Spleen (tissue), 11 donors: ENCODE measurements around the gene MYO9A. TPM values are rescaled to one million over a fixed set of nuclear protein-coding genes. Genes with fewer than 3 reads are reported as not detected.

ENCODE experiments used
- DNase-seq: peaks from one replicate; pipeline ENCODE4 v3.0.0-alpha.2; 2020
- H3K27ac ChIP-seq, 8 donors: fragments of 200-600 bp; sonication (generic) in 7 of 8; 1 replicate in 4 of 8; 2 replicates in 4 of 8; pipeline versions ENCODE4 v1.5.0 to v1.8.0; 2016 to 2021; ENCODE audit warnings: inconsistent platforms in 4 of 8, mild to moderate bottlenecking in 4 of 8, moderate library complexity in 1 of 8
- H3K27me3 ChIP-seq, 7 donors: fragments of 200-600 bp; sonication (generic) in 6 of 7; replicated peaks in 1 of 7; 1 replicate in 4 of 7; 2 replicates in 3 of 7; pipeline versions ENCODE4 v1.5.0 to v1.8.0; 2016 to 2021; ENCODE audit warnings: inconsistent platforms in 3 of 7, mild to moderate bottlenecking in 1 of 7
- H3K36me3 ChIP-seq, 6 donors: fragments of 200-600 bp; sonication (generic) in 5 of 6; 1 replicate in 4 of 6; 2 replicates in 2 of 6; pipeline versions ENCODE4 v1.5.0 to v1.8.0; 2016 to 2021; ENCODE audit warnings: inconsistent platforms in 2 of 6
- H3K4me1 ChIP-seq, 6 donors: fragments of 200-600 bp; sonication (generic) in 5 of 6; 1 replicate in 3 of 6; 2 replicates in 3 of 6; pipeline versions ENCODE4 v1.5.0 to v1.8.0; 2016 to 2021; ENCODE audit warnings: inconsistent platforms in 3 of 6
- H3K4me3 ChIP-seq, 8 donors: fragments of 200-600 bp; sonication (generic) in 7 of 8; 1 replicate in 4 of 8; 2 replicates in 4 of 8; pipeline versions ENCODE4 v1.5.0 to v1.8.0; 2016 to 2021; ENCODE audit warnings: inconsistent platforms in 4 of 8, mild to moderate bottlenecking in 4 of 8, moderate library complexity in 2 of 8
- H3K9me3 ChIP-seq, 8 donors: fragments of 200-600 bp; sonication (generic) in 7 of 8; 1 replicate in 4 of 8; 2 replicates in 4 of 8; pipeline versions ENCODE4 v1.5.0 to v1.8.0; 2016 to 2021; ENCODE audit warnings: inconsistent platforms in 4 of 8
- CTCF ChIP-seq, 11 experiments: fragments of 200-600 bp in 7 of 11; fragments of 450-650 bp in 4 of 11; sonication (generic) in 4 of 11; IDR thresholded peaks in 8 of 11; conservative IDR thresholded peaks in 3 of 11; 1 replicate in 7 of 11; 2 replicates in 4 of 11; pipeline versions ENCODE4 v1.4.0 to v1.8.0; 2016 to 2021; ENCODE audit warnings: antibody characterized with exemption in 11 of 11, inconsistent platforms in 4 of 11, mild to moderate bottlenecking in 1 of 11
- POLR2A ChIP-seq, 3 donors: fragments of 450-650 bp; IDR thresholded peaks; one replicate each; pipeline ENCODE4 v1.5.1; 2017; ENCODE audit warnings: antibody characterized with exemption in 3 of 3, mild to moderate bottlenecking in 1 of 3
- POLR2AphosphoS5 ChIP-seq, 3 donors: sonication (generic); formaldehyde crosslinking; IDR thresholded peaks; one replicate each; pipeline ENCODE4 v1.5.1; 2017; ENCODE audit warnings: antibody characterized with exemption in 3 of 3
- WGBS, 5 donors: extraction: QIAGEN DNeasy Blood & Tissue Kit in 3 of 5; methylation state at CpG; one replicate each; pipeline versions ENCODE4 v1.1.5 to v1.1.7; 2013 to 2018; 5-methylcytosine and 5-hydroxymethylcytosine counted together
- intact Hi-C: fragments of 100-400 bp; cut with DNase I; formaldehyde crosslinking; loops from one replicate; pipeline ENCODE4 v1.15.0; 2023; ENCODE audit warnings: low total_unique reads
- polyA plus RNA-seq, 3 donors: library from polyadenylated mRNA; stranded (reverse); fragments of 200-250 nt; gene quantifications; one replicate each; pipeline ENCODE4 v1.2.1, GENCODE V29; 2013
- total RNA-seq, 7 donors: library from RNA; depleted of rRNA in 3 of 7; stranded (reverse); fragments of >200 nt in 3 of 7; fragmentation: NEBNext Ultra II Directional in 4 of 7; extraction: Animal tissue kit (Norgen Biotek cat#: 25700) in 4 of 7; gene quantifications; one replicate each; pipeline versions ENCODE4 v1.1.0 to v1.2.1, GENCODE V29; 2016 to 2021
- donor health status: healthy with polysubstance abuse.
- donor health status: DM: no; HTN: no; CAD: no; lungs with moderate emphysema.
- donor health status: DM: no; HTN: no; CAD: no.
- donor health status: Bipolar disorder and iron deficiency.
- donor health status: healthy.
- donor health status: DM: no; HTN: no; CAD: no.
- donor health status: DM: yes; HTN: yes; CAD: no.

The MYO9A gene
- total and polyA plus RNA-seq, 10 donors = 1.7 to 80.9 (median 50.9) TPM

GRCh38 chr15:72163719-72164118 lies 45.8 kb upstream of the MYO9A start:
- peaks cover 0 to 16% (median 0%) of the 10 kb centered on the region in 7 donors for H3K27me3 ChIP-seq
- no peaks in the 10 kb centered on the region for H3K9me3 ChIP-seq
- H3K4me1 ChIP-seq = no peaks in the 10 kb centered on the region
- no peak overlapping the region for H3K4me3 ChIP-seq
- no peak for DNase-seq
- H3K27ac ChIP-seq = no peak overlapping the region
- WGBS, 5 donors = 77 to 95% (median 83%) methylated on average over 2 to 4 of the region's 4 CpGs
- TF ChIP-seq POLR2AphosphoS5 (IDR thresholded peaks at IDR 0.05) (no peak), POLR2A (IDR thresholded peaks at IDR 0.05) (no peak), CTCF (IDR thresholded peaks at IDR 0.05 in 8 of 11, conservative IDR thresholded peaks at IDR 0.05 in 3 of 11) (no peak)
- intact Hi-C loops = no loop called here
- H3K36me3 ChIP-seq = no peaks in the 10 kb centered on the region

GRCh38 chr15:72162569-72162968 lies 44.6 kb upstream of the MYO9A start:
- Histone ChIP-seq H3K27me3 (peaks cover 0 to 7% (median 0%) of the 10 kb centered on the region in 7 donors), H3K36me3 (no peaks in the 10 kb centered on the region), H3K4me1 (no peaks in the 10 kb centered on the region), H3K27ac (no peak overlapping the region), H3K9me3 (no peaks in the 10 kb centered on the region), H3K4me3 (no peak overlapping the region)
- WGBS, 5 donors = 79 to 97% (median 86%) methylated on average over 5 of the region's 5 CpGs
- intact Hi-C loops = no loop called here
- TF ChIP-seq CTCF (IDR thresholded peaks at IDR 0.05 in 8 of 11, conservative IDR thresholded peaks at IDR 0.05 in 3 of 11) = no peak
- no peak for TF ChIP-seq POLR2A (IDR thresholded peaks at IDR 0.05)
- no peak for TF ChIP-seq POLR2AphosphoS5 (IDR thresholded peaks at IDR 0.05)
- no peak for DNase-seq

- H3K4me1 ChIP-seq = peaks cover 0 to 5% (median under 1%) of the 10 kb centered on the region in 6 donors
- H3K4me3 ChIP-seq = no peak overlapping the region
- intact Hi-C loops = no loop called here
- no peak for TF ChIP-seq CTCF (IDR thresholded peaks at IDR 0.05 in 8 of 11, conservative IDR thresholded peaks at IDR 0.05 in 3 of 11)
- TF ChIP-seq POLR2AphosphoS5 (IDR thresholded peaks at IDR 0.05) = no peak
- TF ChIP-seq POLR2A (IDR thresholded peaks at IDR 0.05) = no peak
- no peaks in the 10 kb centered on the region for H3K36me3 ChIP-seq
- H3K27me3 ChIP-seq = peaks cover 0 to 3% (median 0%) of the 10 kb centered on the region in 7 donors
- H3K9me3 ChIP-seq = no peaks in the 10 kb centered on the region
- H3K27ac ChIP-seq = no peak overlapping the region
- 85 to 92% (median 88%) methylated on average over 6 to 7 of the region's 7 CpGs for WGBS, 5 donors
- DNase-seq = peak; percentile 35
Observed at GRCh38 chr15:72161361-72162132, 43.6 kb upstream of the MYO9A start.

GRCh38 chr15:72160696-72161245 lies 42.8 kb upstream of the MYO9A start:
- no peak overlapping the region for H3K27ac ChIP-seq
- WGBS, 5 donors = 57 to 92% (median 86%) methylated on average over 2 to 5 of the region's 5 CpGs
- intact Hi-C loops = no loop called here
- no peak overlapping the region for H3K4me3 ChIP-seq
- DNase-seq = no peak
- H3K36me3 ChIP-seq = no peaks in the 10 kb centered on the region
- TF ChIP-seq CTCF (IDR thresholded peaks at IDR 0.05 in 8 of 11, conservative IDR thresholded peaks at IDR 0.05 in 3 of 11) (no peak), POLR2AphosphoS5 (IDR thresholded peaks at IDR 0.05) (no peak), POLR2A (IDR thresholded peaks at IDR 0.05) (no peak)
- H3K4me1 ChIP-seq = peaks cover 0 to 13% (median 5%) of the 10 kb centered on the region in 6 donors
- peaks cover 0 to 3% (median 0%) of the 10 kb centered on the region in 7 donors for H3K27me3 ChIP-seq
- H3K9me3 ChIP-seq = no peaks in the 10 kb centered on the region
